Panc1 (cell line): ENCODE data around the gene ZNF511. TPM values are rescaled to one million over a fixed set of nuclear protein-coding genes. Genes with fewer than 3 reads are reported as not detected.

Source experiments
- ATAC-seq: fragments of 200-7000 bp; cut with Tn5 transposase; 2 replicates; pipeline ENCODE4 v1.9.1; 2020; ENCODE audit warnings: mild to moderate bottlenecking, moderate library complexity
- BruUV-seq: library from RNA; stranded (reverse); fragments of 400-500 nt; replicated peaks from 2 replicates; lab custom pipeline; 2021; lab: Mats Ljungman, UMichigan
- CTCF ChIA-PET: fragments of 300-600 bp; sonication (Branson Sonifier 250); formaldehyde crosslinking; loops from one replicate; lab custom pipeline; 2022; ENCODE audit warnings: antibody characterized with exemption; lab: Charles Lee
- POLR2A ChIA-PET: fragments of 300-600 bp; sonication (Branson Sonifier 250); formaldehyde crosslinking; loops from one replicate; lab custom pipeline; 2022; ENCODE audit warnings: antibody characterized with exemption; lab: Charles Lee
- DNase-seq: peaks from one replicate; pipeline ENCODE4 v3.0.0-alpha.2; 2010; ENCODE audit warnings: low read depth, low spot score
- H3K27ac ChIP-seq: 2 replicates; pipeline ENCODE4 v1.5.1; 2011; ENCODE audit warnings: mild to moderate bottlenecking, low read length, inconsistent platforms
- H3K27me3 ChIP-seq: fragments of 200-500 bp; sonication (Bioruptor generic); 2 replicates; pipeline ENCODE4 v1.6.0; 2014; ENCODE audit warnings: low read length, inconsistent platforms; ENCODE audit not compliant: control insufficient read depth, insufficient read depth
- H3K36me3 ChIP-seq: fragments of 200-500 bp; sonication (Bioruptor generic); 2 replicates; pipeline ENCODE4 v1.5.1; 2014; ENCODE audit warnings: inconsistent platforms, mild to moderate bottlenecking, low read length, moderate library complexity; ENCODE audit not compliant: control insufficient read depth, insufficient read depth
- H3K4me1 ChIP-seq: 2 replicates; pipeline ENCODE4 v1.5.1; 2011; ENCODE audit warnings: inconsistent platforms, mild to moderate bottlenecking, low read length, moderate library complexity; ENCODE audit not compliant: control insufficient read depth, insufficient read depth
- H3K4me3 ChIP-seq, 2 experiments: 2 replicates each; pipeline ENCODE4 v1.5.1; 2011 to 2012; ENCODE audit warnings: low read depth in 2 of 2, low read length in 2 of 2, mild to moderate bottlenecking in 2 of 2, inconsistent platforms in 1 of 2, moderate library complexity in 1 of 2
- H3K9me3 ChIP-seq: fragments of 200-500 bp; sonication (Bioruptor generic); 2 replicates; pipeline ENCODE4 v1.5.1; 2014; ENCODE audit warnings: low read depth, mild to moderate bottlenecking, inconsistent platforms, low read length, moderate library complexity; ENCODE audit not compliant: control insufficient read depth, insufficient read depth
- POLR2AphosphoS5 ChIP-seq: IDR thresholded peaks from 2 replicates; pipeline ENCODE4 v1.6.1; 2012; ENCODE audit warnings: mild to moderate bottlenecking, low read depth, low read length, moderate library complexity
- SIN3A ChIP-seq: IDR thresholded peaks from 2 replicates; pipeline ENCODE4 v1.6.1; 2012; ENCODE audit warnings: low read depth, mild to moderate bottlenecking, low read length, moderate library complexity, borderline replicate concordance; ENCODE audit not compliant: insufficient read depth
- TCF7L2 ChIP-seq: IDR thresholded peaks from 2 replicates; pipeline ENCODE4 v1.6.1; 2011; ENCODE audit warnings: mild to moderate bottlenecking, low read depth, low read length, inconsistent platforms
- in situ Hi-C: cut with HindIII; loops from 2 replicates; pipeline ENCODE4 v1.10.0; 2016; ENCODE audit warnings: low sequenced_read_pairs, low pct_unique_long_range_greater_than_20kb
- intact Hi-C: fragments of 100-400 bp; cut with micrococcal nuclease; formaldehyde crosslinking; loops from one replicate; pipeline ENCODE4 v1.10.0; 2022; ENCODE audit not compliant: unreplicated experiment
- total RNA-seq: library from RNA; stranded (reverse); gene quantifications from one replicate; pipeline ENCODE4 v1.2.1, GENCODE V29; 2021; ENCODE audit not compliant: unreplicated experiment
- TF ChIP-seq, protein P1 (sequence below): fragments of 450-650 bp; IDR thresholded peaks from 2 replicates; pipeline ENCODE4 v1.5.1; 2017; ENCODE audit warnings: mild to moderate bottlenecking
- TF ChIP-seq, protein P2 (sequence below), 2 experiments: IDR thresholded peaks; 2 replicates each; pipeline ENCODE4 v1.6.1; 2011 to 2012; ENCODE audit warnings: low read depth in 2 of 2, control low read depth in 1 of 2, low read length in 1 of 2, mild to moderate bottlenecking in 1 of 2, moderate library complexity in 1 of 2; ENCODE audit not compliant: insufficient read depth in 1 of 2

Gene ZNF511
- total RNA-seq, 1 experiment from 2014 or later = 93.8 TPM

DNA sequence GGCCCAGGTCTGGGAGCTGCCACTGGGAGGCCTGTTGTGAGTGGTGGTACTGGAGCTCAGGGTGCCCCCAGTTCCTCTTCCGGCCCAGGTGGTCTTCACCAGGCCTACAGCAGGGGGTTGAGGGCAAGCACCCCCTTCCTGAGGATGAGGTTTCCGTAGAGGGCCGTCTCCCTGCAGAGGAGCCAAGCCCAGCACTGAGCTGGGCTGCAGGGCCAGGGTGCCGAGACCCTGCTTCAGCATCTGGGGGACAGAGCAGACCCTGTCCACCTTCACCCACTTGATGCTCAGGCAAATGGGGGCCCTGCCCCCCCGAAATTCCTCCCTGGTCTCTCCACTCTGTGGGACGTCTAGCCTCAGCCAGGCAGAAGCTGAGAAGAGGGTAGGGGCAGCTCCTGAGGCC lies 46.6 kb downstream of the ZNF511 start:
- ATAC-seq = no peak

DNA sequence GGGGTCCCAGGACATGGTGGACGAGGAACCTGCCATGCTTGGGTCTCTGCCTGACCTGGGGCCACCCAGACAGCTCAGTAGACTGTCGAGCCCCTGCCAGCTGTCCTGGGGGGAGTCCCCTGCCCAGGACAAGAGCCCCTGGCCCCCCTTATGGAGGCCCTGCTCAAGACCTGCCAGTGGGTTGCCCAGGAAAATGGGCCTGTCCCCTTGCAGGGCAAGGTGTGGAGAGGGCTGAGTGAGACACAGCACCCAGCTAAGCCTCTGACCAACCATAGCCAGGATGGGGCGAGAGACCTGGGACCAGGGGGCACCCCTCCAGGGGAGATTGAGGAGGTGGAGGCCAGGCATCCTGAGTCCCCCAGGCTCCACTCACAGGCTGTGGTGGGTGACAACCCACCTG lies 47.3 kb downstream of the ZNF511 start:
- ATAC-seq = no peak
- no peak overlapping the region for H3K4me3 ChIP-seq
- BruUV-seq = no TSS peak
- peaks cover 6% of the 10 kb centered on the region; the same call in 1 of the 2 replicates for H3K4me1 ChIP-seq
- no peak overlapping the region for H3K27ac ChIP-seq
- POLR2A ChIA-PET = no interaction called here
- intact Hi-C loops = no loop called here
- no peaks in the 10 kb centered on the region for H3K9me3 ChIP-seq
- CTCF ChIA-PET = no interaction called here
- H3K36me3 ChIP-seq = no peaks in the 10 kb centered on the region
- in situ Hi-C loops = no loop called here
- TF ChIP-seq SIN3A (no peak), POLR2AphosphoS5 (no peak), TCF7L2 (no peak)
- TF ChIP-seq, protein P1, sequence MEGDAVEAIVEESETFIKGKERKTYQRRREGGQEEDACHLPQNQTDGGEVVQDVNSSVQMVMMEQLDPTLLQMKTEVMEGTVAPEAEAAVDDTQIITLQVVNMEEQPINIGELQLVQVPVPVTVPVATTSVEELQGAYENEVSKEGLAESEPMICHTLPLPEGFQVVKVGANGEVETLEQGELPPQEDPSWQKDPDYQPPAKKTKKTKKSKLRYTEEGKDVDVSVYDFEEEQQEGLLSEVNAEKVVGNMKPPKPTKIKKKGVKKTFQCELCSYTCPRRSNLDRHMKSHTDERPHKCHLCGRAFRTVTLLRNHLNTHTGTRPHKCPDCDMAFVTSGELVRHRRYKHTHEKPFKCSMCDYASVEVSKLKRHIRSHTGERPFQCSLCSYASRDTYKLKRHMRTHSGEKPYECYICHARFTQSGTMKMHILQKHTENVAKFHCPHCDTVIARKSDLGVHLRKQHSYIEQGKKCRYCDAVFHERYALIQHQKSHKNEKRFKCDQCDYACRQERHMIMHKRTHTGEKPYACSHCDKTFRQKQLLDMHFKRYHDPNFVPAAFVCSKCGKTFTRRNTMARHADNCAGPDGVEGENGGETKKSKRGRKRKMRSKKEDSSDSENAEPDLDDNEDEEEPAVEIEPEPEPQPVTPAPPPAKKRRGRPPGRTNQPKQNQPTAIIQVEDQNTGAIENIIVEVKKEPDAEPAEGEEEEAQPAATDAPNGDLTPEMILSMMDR = no peak
- TF ChIP-seq, protein P2, sequence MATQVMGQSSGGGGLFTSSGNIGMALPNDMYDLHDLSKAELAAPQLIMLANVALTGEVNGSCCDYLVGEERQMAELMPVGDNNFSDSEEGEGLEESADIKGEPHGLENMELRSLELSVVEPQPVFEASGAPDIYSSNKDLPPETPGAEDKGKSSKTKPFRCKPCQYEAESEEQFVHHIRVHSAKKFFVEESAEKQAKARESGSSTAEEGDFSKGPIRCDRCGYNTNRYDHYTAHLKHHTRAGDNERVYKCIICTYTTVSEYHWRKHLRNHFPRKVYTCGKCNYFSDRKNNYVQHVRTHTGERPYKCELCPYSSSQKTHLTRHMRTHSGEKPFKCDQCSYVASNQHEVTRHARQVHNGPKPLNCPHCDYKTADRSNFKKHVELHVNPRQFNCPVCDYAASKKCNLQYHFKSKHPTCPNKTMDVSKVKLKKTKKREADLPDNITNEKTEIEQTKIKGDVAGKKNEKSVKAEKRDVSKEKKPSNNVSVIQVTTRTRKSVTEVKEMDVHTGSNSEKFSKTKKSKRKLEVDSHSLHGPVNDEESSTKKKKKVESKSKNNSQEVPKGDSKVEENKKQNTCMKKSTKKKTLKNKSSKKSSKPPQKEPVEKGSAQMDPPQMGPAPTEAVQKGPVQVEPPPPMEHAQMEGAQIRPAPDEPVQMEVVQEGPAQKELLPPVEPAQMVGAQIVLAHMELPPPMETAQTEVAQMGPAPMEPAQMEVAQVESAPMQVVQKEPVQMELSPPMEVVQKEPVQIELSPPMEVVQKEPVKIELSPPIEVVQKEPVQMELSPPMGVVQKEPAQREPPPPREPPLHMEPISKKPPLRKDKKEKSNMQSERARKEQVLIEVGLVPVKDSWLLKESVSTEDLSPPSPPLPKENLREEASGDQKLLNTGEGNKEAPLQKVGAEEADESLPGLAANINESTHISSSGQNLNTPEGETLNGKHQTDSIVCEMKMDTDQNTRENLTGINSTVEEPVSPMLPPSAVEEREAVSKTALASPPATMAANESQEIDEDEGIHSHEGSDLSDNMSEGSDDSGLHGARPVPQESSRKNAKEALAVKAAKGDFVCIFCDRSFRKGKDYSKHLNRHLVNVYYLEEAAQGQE (IDR thresholded peaks at IDR 0.05; ENCODE audit: insufficient read depth in 1 of 2, low read depth in 2 of 2, low read length in 1 of 2) = no peak
- DNase-seq = no peak
- H3K27me3 ChIP-seq = no peaks in the 10 kb centered on the region

More for the DNA sequence above, 46.6 kb downstream of the ZNF511 start:
- Histone ChIP-seq H3K36me3 (no peaks in the 10 kb centered on the region), H3K27me3 (no peaks in the 10 kb centered on the region), H3K9me3 (no peaks in the 10 kb centered on the region), H3K4me1 (peaks cover 7% of the 10 kb centered on the region; the same call in 1 of the 2 replicates), H3K27ac (no peak overlapping the region), H3K4me3 (no peak overlapping the region)
- intact Hi-C loops = no loop called here
- TF ChIP-seq SIN3A (no peak), POLR2AphosphoS5 (no peak), TCF7L2 (no peak)
- TF ChIP-seq, protein P1 = no peak
- TF ChIP-seq, protein P2 (IDR thresholded peaks at IDR 0.05; ENCODE audit: insufficient read depth in 1 of 2, low read depth in 2 of 2, low read length in 1 of 2) = no peak
- ChIA-PET POLR2A (no interaction called here), CTCF (no interaction called here)
- no peak for DNase-seq
- no TSS peak for BruUV-seq
- in situ Hi-C loops = no loop called here
